ENCODE measurements around the gene OR4X2.
"Not testable (repeated sequence)": the region's sequence is repeated elsewhere in the genome, so short reads cannot be mapped to it uniquely, and the experiment has no call there.

The OR4X2 gene

GRCh38 chr11:48244804-48245203 is at the start of gene OR4X2:
Gene OR4X2 (plus strand): TSS chr11:48245104. CDS start chr11:48245104, 0 bp downstream.
- no peak for DNase-seq

GRCh38 chr11:48207881-48208280 is 37.0 kb upstream of the OR4X2 start:
- no peak for DNase-seq

- DNase-seq = no peak
Observed at GRCh38 chr11:48210052-48210451, 34.9 kb upstream of the OR4X2 start.

- no peak for DNase-seq
Observed at GRCh38 chr11:48216510-48216909, 28.4 kb upstream of the OR4X2 start, which contains the start of gene OR4B1. Gene OR4B1 (plus strand): TSS chr11:48216810. CDS start chr11:48216810, 0 bp downstream.

GRCh38 chr11:48228761-48229160 is 16.1 kb upstream of the OR4X2 start:
- no peak for DNase-seq

GRCh38 chr11:48230057-48230456 is 14.8 kb upstream of the OR4X2 start:
- not testable (repeated sequence) for DNase-seq

GRCh38 chr11:48237727-48238126 is 7.2 kb upstream of the OR4X2 start:
- DNase-seq = no peak

GRCh38 chr11:48242501-48242900 is 2.4 kb upstream of the OR4X2 start:
- DNase-seq = no peak

GRCh38 chr11:48248902-48249301 is 4.0 kb downstream of the OR4X2 start:
- DNase-seq = no peak

- DNase-seq = no peak
Observed at GRCh38 chr11:48261600-48261999, 16.7 kb downstream of the OR4X2 start.

- no peak for DNase-seq
Observed at GRCh38 chr11:48263423-48263911, 18.6 kb downstream of the OR4X2 start, which contains the start of gene OR4X1. Gene OR4X1 (plus strand): TSS chr11:48263861. CDS start chr11:48263861, 0 bp downstream.

- DNase-seq = no peak
Observed at GRCh38 chr11:48270621-48271020, 25.7 kb downstream of the OR4X2 start.

- no peak for DNase-seq
Observed at GRCh38 chr11:48272606-48273005, 27.7 kb downstream of the OR4X2 start.

Data from T1000 (cell line).